K562 (cell line): ENCODE measurements around the gene SESN2. TPM values are rescaled to one million over a fixed set of nuclear protein-coding genes. Genes with fewer than 3 reads are reported as not detected.

ENCODE experiments used
- MXD1 ChIP-seq: fragments of 250-450 bp; sonication (Bioruptor Pico); IDR thresholded peaks from 2 replicates; pipeline ENCODE4 v1.8.0; 2021; ENCODE audit warnings: borderline replicate concordance, mild to moderate bottlenecking, moderate library complexity; ENCODE audit not compliant: poor library complexity, severe bottlenecking
- POLR2A ChIP-seq: fragments of 450-650 bp; conservative IDR thresholded peaks from 2 replicates; pipeline ENCODE4 v1.6.1; 2016
- PRPF4 ChIP-seq: fragments of 200-400 bp; formaldehyde crosslinking; IDR thresholded peaks from one replicate; pipeline ENCODE4 v1.6.1; 2017; ENCODE audit warnings: low read length, low read depth, mild to moderate bottlenecking; ENCODE audit not compliant: insufficient read depth, poor library complexity, severe bottlenecking
- PTRF ChIP-seq: fragments of 450-650 bp; IDR thresholded peaks from 2 replicates; pipeline ENCODE4 v1.6.1; 2016; ENCODE audit warnings: mild to moderate bottlenecking, missing genetic modification characterization, missing compliant biosample characterization
- RNF219 ChIP-seq: fragments of 250-450 bp; sonication (Bioruptor Pico); IDR thresholded peaks from 2 replicates; pipeline ENCODE4 v1.5.0; 2022; ENCODE audit warnings: mild to moderate bottlenecking
- TCF7L2 ChIP-seq: fragments of 150-350 bp; IDR thresholded peaks from 2 replicates; pipeline ENCODE4 v1.6.1; 2016; ENCODE audit warnings: low read depth, mild to moderate bottlenecking, low read length, moderate library complexity
- U2AF2 ChIP-seq: fragments of 200-400 bp; formaldehyde crosslinking; optimal IDR thresholded peaks from 2 replicates; pipeline ENCODE3; 2017; ENCODE audit warnings: low read depth, mild to moderate bottlenecking, low read length
- ZNF318 ChIP-seq, 2 experiments: fragments of 450-650 bp; IDR thresholded peaks; 2 replicates each; pipeline ENCODE4 v1.6.1; 2016; ENCODE audit warnings: mild to moderate bottlenecking in 2 of 2, borderline replicate concordance in 1 of 2, low read depth in 1 of 2, moderate library complexity in 1 of 2
- ZNF609 ChIP-seq: sonication (generic); formaldehyde crosslinking; IDR thresholded peaks from 2 replicates; pipeline ENCODE4 v1.8.1; 2023; ENCODE audit warnings: missing genetic modification reagents, mild to moderate bottlenecking, borderline replicate concordance
- polyA plus RNA-seq, 8 experiments: library from polyadenylated mRNA; depleted of rRNA in 4 of 8; stranded (reverse) in 5 of 8; unstranded in 3 of 8; fragments of >200 nt; fragmentation: Nextera tagmentation in 2 of 8; fragmentation: Illumina TruSeq in 1 of 8; extraction: Ambion mirVana in 2 of 8; extraction: Trizol in 1 of 8; gene quantifications; 2 replicates each; pipeline versions ENCODE4 v1.2.1 to v1.2.3, GENCODE V29; 2011 to 2014; ENCODE audit warnings: inconsistent platforms in 1 of 8, missing spikeins in 1 of 8
- total RNA-seq, 7 experiments: library from RNA; depleted of rRNA in 6 of 7; stranded (reverse); fragments of >200 nt in 6 of 7; fragmentation: Illumina TruSeq in 2 of 7; extraction: Trizol in 2 of 7; gene quantifications; 2 replicates each; pipeline versions ENCODE4 v1.2.1 to v1.2.3, GENCODE V29; 2011 to 2021; ENCODE audit warnings: low replicate concordance in 1 of 7

Gene SESN2
- total and polyA plus RNA-seq, 9 of the 15 experiments (the other 6 are each of a cell fraction or from before 2014, with no cell fraction given): 3.7 to 71.3 (median 16.8) TPM

GRCh38 chr1:28235755-28236655, 23.3 kb upstream of the SESN2 start, which contains the start of gene ATP5IF1 (continued):
- TF ChIP-seq PRPF4: no peak
- TF ChIP-seq POLR2A: peak; percentile 98
- no peak for TF ChIP-seq MXD1
- TF ChIP-seq ZNF318 (IDR thresholded peaks at IDR 0.05; ENCODE audit: borderline replicate concordance in 1 of 2, low read depth in 1 of 2): no peak
- no peak for TF ChIP-seq PTRF
- no peak for TF ChIP-seq RNF219 (CRISPR knock-in tag)
- TF ChIP-seq TCF7L2: no peak
- no peak for TF ChIP-seq ZNF609 (CRISPR knock-in tag)
- TF ChIP-seq U2AF2: no peak
